Measurements from ENCODE around the gene LRRC52.

The LRRC52 gene

DNA sequence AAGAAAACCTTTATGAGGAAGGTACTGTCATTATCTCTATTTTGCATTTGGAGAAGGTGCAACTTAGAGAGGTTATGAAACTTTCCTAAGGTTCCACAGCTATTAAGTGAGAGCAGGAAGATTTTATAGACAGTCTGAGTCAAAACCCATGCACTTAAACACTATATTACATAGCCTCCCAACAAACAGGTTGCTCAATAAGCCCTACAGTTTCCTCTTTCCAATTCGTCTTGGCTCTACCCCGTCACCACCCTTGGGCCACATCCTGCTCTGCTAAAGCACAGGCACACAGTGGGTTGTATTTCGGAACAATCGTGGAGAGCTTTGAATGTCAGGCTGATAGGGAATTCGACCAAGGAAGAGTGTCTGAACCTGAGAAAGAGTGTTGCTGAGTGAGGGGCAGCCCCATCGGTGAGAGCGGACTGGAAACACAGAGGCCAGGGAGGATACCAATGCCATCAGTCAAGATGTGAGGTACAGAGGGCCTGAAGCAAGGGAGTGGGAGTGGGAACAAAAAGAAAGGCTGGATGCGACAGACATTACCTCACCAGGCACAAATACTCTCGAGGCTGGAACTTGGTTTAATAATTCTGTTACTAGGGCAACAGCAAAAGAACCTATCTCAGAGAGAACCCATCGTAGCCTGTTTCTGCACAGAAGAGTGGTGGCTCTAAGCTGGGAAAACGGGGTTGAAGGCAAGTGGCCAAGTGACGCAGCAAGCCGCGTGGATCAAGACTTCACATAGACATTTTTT lies 6.3 kb upstream of the LRRC52 start:
- no peak overlapping the region for H3K27ac ChIP-seq (replicated peaks; ENCODE audit: low read length)
- no peaks in the 10 kb centered on the region for H3K36me3 ChIP-seq (replicated peaks in 1 of 2; ENCODE audit: control insufficient read depth in 2 of 2, insufficient read depth in 2 of 2, low read length in 2 of 2)
- no peak overlapping the region for H2BK120ac ChIP-seq (ENCODE audit: low read depth, low read length)
- no peak overlapping the region for H3K14ac ChIP-seq (ENCODE audit: low read length)
- no CpG with 5 or more reads among the region's 14 CpGs for WGBS, 2 donors (ENCODE audit: extremely low coverage in 2 of 2, insufficient read length in 2 of 2, insufficient replicate concordance in 1 of 2)
- H3K4me3 ChIP-seq (ENCODE audit: low read length in 2 of 2) = no peak overlapping the region
- H4K8ac ChIP-seq (ENCODE audit: low read depth, low read length) = no peak overlapping the region
- no peak overlapping the region for H3K4me2 ChIP-seq (ENCODE audit: insufficient read depth, low read length, poor library complexity, severe bottlenecking)
- H3K23ac ChIP-seq (ENCODE audit: low read depth, low read length, poor library complexity) = no peak overlapping the region
- DNase-seq (ENCODE audit: low spot score) = no peak
- no peaks in the 10 kb centered on the region for H3K9me3 ChIP-seq (replicated peaks in 1 of 2; ENCODE audit: control insufficient read depth in 2 of 2, insufficient read depth in 1 of 2, low read depth in 1 of 2, low read length in 2 of 2)
- H3K4ac ChIP-seq (ENCODE audit: low read length) = no peak overlapping the region
- no peaks in the 10 kb centered on the region for H3K27me3 ChIP-seq (ENCODE audit: control insufficient read depth in 3 of 3, insufficient read depth in 3 of 3, low read depth in 1 of 3, low read length in 3 of 3)
- no peak overlapping the region for H3K18ac ChIP-seq (ENCODE audit: low read length)
- no peak overlapping the region for H2BK15ac ChIP-seq (ENCODE audit: low read length)
- H4K91ac ChIP-seq (ENCODE audit: low read depth, low read length, poor library complexity) = no peak overlapping the region
- no peak overlapping the region for H2AK5ac ChIP-seq (ENCODE audit: low read depth, low read length)
- H2AFZ ChIP-seq (ENCODE audit: low read length) = no peak overlapping the region
- H2BK12ac ChIP-seq (ENCODE audit: low read length) = no peak overlapping the region
- no peaks in the 10 kb centered on the region for H3K79me1 ChIP-seq (ENCODE audit: low read depth, low read length)
- H2BK5ac ChIP-seq (ENCODE audit: low read length) = no peak overlapping the region
- H3K9ac ChIP-seq (ENCODE audit: low read depth, low read length, poor library complexity) = no peak overlapping the region
- H3K4me1 ChIP-seq (ENCODE audit: control insufficient read depth in 2 of 2, insufficient read depth in 1 of 2, low read depth in 1 of 2, low read length in 2 of 2) = no peaks in the 10 kb centered on the region

DNA sequence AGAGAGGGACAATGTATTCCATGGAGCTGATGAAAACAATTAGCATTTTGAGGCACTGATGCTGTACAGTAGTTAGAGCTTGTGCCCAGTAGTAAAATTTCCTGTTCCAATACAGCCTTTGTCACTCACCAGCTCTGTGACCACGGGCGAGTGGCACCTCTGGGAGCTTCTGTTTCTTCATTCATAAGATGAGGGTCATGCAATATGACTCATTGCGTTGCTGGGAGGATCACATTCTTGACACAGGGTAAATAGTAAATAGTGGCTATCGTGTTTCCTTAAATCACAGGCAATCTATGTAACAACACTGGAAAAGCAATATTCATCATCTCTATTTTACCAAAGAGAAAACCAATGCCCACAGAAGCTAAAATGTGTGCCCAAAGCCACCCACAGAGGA lies 4.5 kb upstream of the LRRC52 start:
- DNase-seq (ENCODE audit: low spot score) = no peak
- Histone ChIP-seq H3K79me1 (ENCODE audit: low read depth, low read length) (no peaks in the 10 kb centered on the region), H2AK5ac (ENCODE audit: low read depth, low read length) (no peak overlapping the region), H3K27me3 (ENCODE audit: control insufficient read depth in 3 of 3, insufficient read depth in 3 of 3, low read depth in 1 of 3, low read length in 3 of 3) (peaks cover 0 to 8% (median 0%) of the 10 kb centered on the region in 3 experiments), H3K9me3 (replicated peaks in 1 of 2; ENCODE audit: control insufficient read depth in 2 of 2, insufficient read depth in 1 of 2, low read depth in 1 of 2, low read length in 2 of 2) (no peaks in the 10 kb centered on the region), H3K4me1 (ENCODE audit: control insufficient read depth in 2 of 2, insufficient read depth in 1 of 2, low read depth in 1 of 2, low read length in 2 of 2) (peaks cover 0 to 6% of the 10 kb centered on the region in 2 donors), H3K23ac (ENCODE audit: low read depth, low read length, poor library complexity) (no peak overlapping the region), H3K4ac (ENCODE audit: low read length) (no peak overlapping the region), H2BK15ac (ENCODE audit: low read length) (no peak overlapping the region), H3K4me3 (ENCODE audit: low read length in 2 of 2) (no peak overlapping the region), H2AFZ (ENCODE audit: low read length) (no peak overlapping the region), H3K14ac (ENCODE audit: low read length) (no peak overlapping the region), H3K18ac (ENCODE audit: low read length) (no peak overlapping the region), H2BK120ac (ENCODE audit: low read depth, low read length) (no peak overlapping the region), H4K91ac (ENCODE audit: low read depth, low read length, poor library complexity) (no peak overlapping the region), H3K36me3 (replicated peaks in 1 of 2; ENCODE audit: control insufficient read depth in 2 of 2, insufficient read depth in 2 of 2, low read length in 2 of 2) (no peaks in the 10 kb centered on the region), H2BK5ac (ENCODE audit: low read length) (no peak overlapping the region), H3K27ac (replicated peaks; ENCODE audit: low read length) (no peak overlapping the region), H3K4me2 (ENCODE audit: insufficient read depth, low read length, poor library complexity, severe bottlenecking) (no peak overlapping the region), H2BK12ac (ENCODE audit: low read length) (no peak overlapping the region), H4K8ac (ENCODE audit: low read depth, low read length) (no peak overlapping the region), H3K9ac (ENCODE audit: low read depth, low read length, poor library complexity) (no peak overlapping the region)
- no CpG with 5 or more reads among the region's 4 CpGs for whole genome bisulfite sequencing, 2 donors (ENCODE audit: extremely low coverage in 2 of 2, insufficient read length in 2 of 2, insufficient replicate concordance in 1 of 2)

DNA sequence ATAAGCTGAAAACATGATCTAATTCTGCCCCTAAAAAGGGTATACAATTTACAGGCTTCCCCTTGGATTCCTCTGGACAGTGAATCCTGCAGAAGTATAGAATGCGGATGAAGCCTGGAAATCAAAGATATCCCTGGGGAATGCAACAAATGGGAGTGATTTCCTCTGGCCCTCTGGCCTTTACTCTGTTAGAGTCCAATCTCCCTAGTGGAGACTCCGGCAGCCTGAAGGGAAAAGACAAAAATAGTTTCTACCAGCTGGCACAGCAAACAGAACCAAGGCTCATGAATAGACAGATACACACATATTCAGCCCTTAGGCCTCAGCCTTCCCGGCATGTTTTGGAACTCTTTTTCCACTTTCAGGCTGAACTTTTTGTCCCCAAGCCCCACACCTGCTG lies 3.9 kb upstream of the LRRC52 start:
- no peak overlapping the region for H3K4ac ChIP-seq (ENCODE audit: low read length)
- H3K9ac ChIP-seq (ENCODE audit: low read depth, low read length, poor library complexity) = no peak overlapping the region
- no CpG with 5 or more reads among the region's 3 CpGs for WGBS, 2 donors (ENCODE audit: extremely low coverage in 2 of 2, insufficient read length in 2 of 2, insufficient replicate concordance in 1 of 2)
- no peak overlapping the region for H4K8ac ChIP-seq (ENCODE audit: low read depth, low read length)
- no peak overlapping the region for H3K14ac ChIP-seq (ENCODE audit: low read length)
- peaks cover 0 to 10% (median 0%) of the 10 kb centered on the region in 3 experiments for H3K27me3 ChIP-seq (ENCODE audit: control insufficient read depth in 3 of 3, insufficient read depth in 3 of 3, low read depth in 1 of 3, low read length in 3 of 3)
- H3K27ac ChIP-seq (replicated peaks; ENCODE audit: low read length) = no peak overlapping the region
- no peak overlapping the region for H3K23ac ChIP-seq (ENCODE audit: low read depth, low read length, poor library complexity)
- H2AK5ac ChIP-seq (ENCODE audit: low read depth, low read length) = no peak overlapping the region
- peaks cover 0 to 6% of the 10 kb centered on the region in 2 donors for H3K4me1 ChIP-seq (ENCODE audit: control insufficient read depth in 2 of 2, insufficient read depth in 1 of 2, low read depth in 1 of 2, low read length in 2 of 2)
- no peak overlapping the region for H3K4me3 ChIP-seq (ENCODE audit: low read length in 2 of 2)
- no peak overlapping the region for H2BK12ac ChIP-seq (ENCODE audit: low read length)
- DNase-seq (ENCODE audit: low spot score) = no peak
- H3K79me1 ChIP-seq (ENCODE audit: low read depth, low read length) = no peaks in the 10 kb centered on the region
- no peaks in the 10 kb centered on the region for H3K36me3 ChIP-seq (replicated peaks in 1 of 2; ENCODE audit: control insufficient read depth in 2 of 2, insufficient read depth in 2 of 2, low read length in 2 of 2)
- H2BK15ac ChIP-seq (ENCODE audit: low read length) = no peak overlapping the region
- H2BK120ac ChIP-seq (ENCODE audit: low read depth, low read length) = no peak overlapping the region
- no peak overlapping the region for H2BK5ac ChIP-seq (ENCODE audit: low read length)
- H4K91ac ChIP-seq (ENCODE audit: low read depth, low read length, poor library complexity) = no peak overlapping the region
- H3K4me2 ChIP-seq (ENCODE audit: insufficient read depth, low read length, poor library complexity, severe bottlenecking) = no peak overlapping the region
- H2AFZ ChIP-seq (ENCODE audit: low read length) = no peak overlapping the region
- H3K9me3 ChIP-seq (replicated peaks in 1 of 2; ENCODE audit: control insufficient read depth in 2 of 2, insufficient read depth in 1 of 2, low read depth in 1 of 2, low read length in 2 of 2) = no peaks in the 10 kb centered on the region
- no peak overlapping the region for H3K18ac ChIP-seq (ENCODE audit: low read length)

DNA sequence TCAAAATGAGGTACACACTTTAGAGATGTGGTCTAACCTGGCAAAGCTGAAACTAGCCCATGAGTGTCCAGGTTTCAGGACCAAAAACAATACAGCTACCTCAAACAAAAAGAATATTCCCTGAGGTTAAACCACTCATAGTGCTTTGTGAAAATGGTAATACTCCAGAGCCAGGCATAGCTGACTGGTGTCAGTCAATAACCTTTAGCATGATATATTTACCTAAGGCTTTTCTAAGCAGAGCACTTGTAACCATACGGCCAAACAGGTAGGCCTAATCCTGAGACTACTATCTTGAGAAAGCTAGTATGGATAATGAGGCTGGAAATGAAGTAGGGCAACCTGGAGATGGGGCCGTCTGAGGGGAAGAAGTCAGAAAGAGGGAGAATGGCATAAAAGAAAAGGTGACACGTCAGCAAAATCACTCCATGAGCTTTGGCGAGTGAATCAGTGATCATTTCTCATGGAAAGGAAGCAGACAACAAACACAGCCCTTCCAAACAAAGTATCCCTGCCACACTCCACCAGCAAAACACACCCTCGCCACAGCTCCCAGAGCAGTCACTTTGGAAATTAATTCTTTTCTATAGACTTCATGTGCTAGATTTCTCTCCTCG lies 1.7 kb upstream of the LRRC52 start:
- H3K23ac ChIP-seq (ENCODE audit: low read depth, low read length, poor library complexity) = no peak overlapping the region
- H3K27ac ChIP-seq (replicated peaks; ENCODE audit: low read length) = no peak overlapping the region
- H4K91ac ChIP-seq (ENCODE audit: low read depth, low read length, poor library complexity) = no peak overlapping the region
- no peak overlapping the region for H2AK5ac ChIP-seq (ENCODE audit: low read depth, low read length)
- H3K27me3 ChIP-seq (ENCODE audit: control insufficient read depth in 3 of 3, insufficient read depth in 3 of 3, low read depth in 1 of 3, low read length in 3 of 3) = peaks cover 0 to 15% (median 0%) of the 10 kb centered on the region in 3 experiments
- no peak overlapping the region for H3K14ac ChIP-seq (ENCODE audit: low read length)
- no peak overlapping the region for H2BK15ac ChIP-seq (ENCODE audit: low read length)
- H3K79me1 ChIP-seq (ENCODE audit: low read depth, low read length) = no peaks in the 10 kb centered on the region
- no peak overlapping the region for H2BK120ac ChIP-seq (ENCODE audit: low read depth, low read length)
- H3K4me1 ChIP-seq (ENCODE audit: control insufficient read depth in 2 of 2, insufficient read depth in 1 of 2, low read depth in 1 of 2, low read length in 2 of 2) = peaks cover 0 to 6% of the 10 kb centered on the region in 2 donors
- no peak overlapping the region for H3K4me3 ChIP-seq (ENCODE audit: low read length in 2 of 2)
- H3K9ac ChIP-seq (ENCODE audit: low read depth, low read length, poor library complexity) = no peak overlapping the region
- DNase-seq (ENCODE audit: low spot score) = no peak
- H2BK5ac ChIP-seq (ENCODE audit: low read length) = no peak overlapping the region
- no peak overlapping the region for H4K8ac ChIP-seq (ENCODE audit: low read depth, low read length)
- H3K36me3 ChIP-seq (replicated peaks in 1 of 2; ENCODE audit: control insufficient read depth in 2 of 2, insufficient read depth in 2 of 2, low read length in 2 of 2) = no peaks in the 10 kb centered on the region
- no peak overlapping the region for H2BK12ac ChIP-seq (ENCODE audit: low read length)
- no peak overlapping the region for H3K4ac ChIP-seq (ENCODE audit: low read length)
- H2AFZ ChIP-seq (ENCODE audit: low read length) = no peak overlapping the region
- no CpG with 5 or more reads among the region's 6 CpGs for WGBS, 2 donors (ENCODE audit: extremely low coverage in 2 of 2, insufficient read length in 2 of 2, insufficient replicate concordance in 1 of 2)
- H3K9me3 ChIP-seq (replicated peaks in 1 of 2; ENCODE audit: control insufficient read depth in 2 of 2, insufficient read depth in 1 of 2, low read depth in 1 of 2, low read length in 2 of 2) = no peaks in the 10 kb centered on the region
- H3K18ac ChIP-seq (ENCODE audit: low read length) = no peak overlapping the region
- no peak overlapping the region for H3K4me2 ChIP-seq (ENCODE audit: insufficient read depth, low read length, poor library complexity, severe bottlenecking)

All from neuronal stem cell (in vitro differentiated cells).